OCI-LY3 (cell line): ENCODE results near the gene LGR4.

Experiments
- CTCF ChIP-seq: fragments of 200-600, 300-600 bp; sonication (generic); IDR thresholded peaks from 2 replicates; pipeline ENCODE4 v1.5.1; 2014; ENCODE audit warnings: antibody characterized with exemption, low read length, low read depth
- EZH2phosphoT487 ChIP-seq: fragments of 200-600 bp; shearing (Covaris generic); IDR thresholded peaks from 2 replicates; pipeline ENCODE4 v1.6.1; 2018; ENCODE audit warnings: antibody characterized with exemption, mixed run types, low read depth

- TF ChIP-seq CTCF (no peak), EZH2phosphoT487 (no peak)
These were observed 25.3 kb upstream of the LGR4 start for GRCh38 chr11:27497911-27498310.
